HEK293 (cell line): ENCODE data around the gene GRID2.

Experiments
- MEIS1 ChIP-seq: sonication (generic); formaldehyde crosslinking; IDR thresholded peaks from 2 replicates; pipeline ENCODE4 v1.8.1; 2022; ENCODE audit warnings: missing genetic modification reagents, mild to moderate bottlenecking, borderline replicate concordance
- SETDB1 ChIP-seq: IDR thresholded peaks from one replicate; pipeline ENCODE4 v1.6.1; 2017; ENCODE audit warnings: mild to moderate bottlenecking, low read length, moderate library complexity, mixed read lengths; ENCODE audit not compliant: insufficient read length
- ZNF362 ChIP-seq: fragments of 450-650 bp; formaldehyde crosslinking; IDR thresholded peaks from 2 replicates; pipeline ENCODE4 v1.5.1; 2016; ENCODE audit warnings: missing biosample characterization, missing genetic modification characterization
- ZNF404 ChIP-seq: fragments of 450-650 bp; formaldehyde crosslinking; IDR thresholded peaks from 2 replicates; pipeline ENCODE4 v1.5.1; 2017; ENCODE audit warnings: missing biosample characterization, missing genetic modification characterization
- TF ChIP-seq, protein P1 (sequence below): fragments of 450-650 bp; formaldehyde crosslinking; IDR thresholded peaks from 2 replicates; pipeline ENCODE4 v1.5.1; 2016; ENCODE audit warnings: missing biosample characterization, missing genetic modification characterization
- TF ChIP-seq, protein P2 (sequence below): fragments of 450-650 bp; formaldehyde crosslinking; IDR thresholded peaks from 2 replicates; pipeline ENCODE4 v1.5.1; 2016; ENCODE audit warnings: missing biosample characterization, missing genetic modification characterization
- TF ChIP-seq, protein P3 (sequence below): fragments of 450-650 bp; formaldehyde crosslinking; IDR thresholded peaks from 2 replicates; pipeline ENCODE4 v1.5.1; 2016; ENCODE audit warnings: missing biosample characterization, missing genetic modification characterization

- TF ChIP-seq, protein P1, sequence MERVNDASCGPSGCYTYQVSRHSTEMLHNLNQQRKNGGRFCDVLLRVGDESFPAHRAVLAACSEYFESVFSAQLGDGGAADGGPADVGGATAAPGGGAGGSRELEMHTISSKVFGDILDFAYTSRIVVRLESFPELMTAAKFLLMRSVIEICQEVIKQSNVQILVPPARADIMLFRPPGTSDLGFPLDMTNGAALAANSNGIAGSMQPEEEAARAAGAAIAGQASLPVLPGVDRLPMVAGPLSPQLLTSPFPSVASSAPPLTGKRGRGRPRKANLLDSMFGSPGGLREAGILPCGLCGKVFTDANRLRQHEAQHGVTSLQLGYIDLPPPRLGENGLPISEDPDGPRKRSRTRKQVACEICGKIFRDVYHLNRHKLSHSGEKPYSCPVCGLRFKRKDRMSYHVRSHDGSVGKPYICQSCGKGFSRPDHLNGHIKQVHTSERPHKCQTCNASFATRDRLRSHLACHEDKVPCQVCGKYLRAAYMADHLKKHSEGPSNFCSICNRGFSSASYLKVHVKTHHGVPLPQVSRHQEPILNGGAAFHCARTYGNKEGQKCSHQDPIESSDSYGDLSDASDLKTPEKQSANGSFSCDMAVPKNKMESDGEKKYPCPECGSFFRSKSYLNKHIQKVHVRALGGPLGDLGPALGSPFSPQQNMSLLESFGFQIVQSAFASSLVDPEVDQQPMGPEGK (tag by site-specific recombination): no peak
- no peak for TF ChIP-seq MEIS1 (CRISPR knock-in tag)
- TF ChIP-seq, protein P2, sequence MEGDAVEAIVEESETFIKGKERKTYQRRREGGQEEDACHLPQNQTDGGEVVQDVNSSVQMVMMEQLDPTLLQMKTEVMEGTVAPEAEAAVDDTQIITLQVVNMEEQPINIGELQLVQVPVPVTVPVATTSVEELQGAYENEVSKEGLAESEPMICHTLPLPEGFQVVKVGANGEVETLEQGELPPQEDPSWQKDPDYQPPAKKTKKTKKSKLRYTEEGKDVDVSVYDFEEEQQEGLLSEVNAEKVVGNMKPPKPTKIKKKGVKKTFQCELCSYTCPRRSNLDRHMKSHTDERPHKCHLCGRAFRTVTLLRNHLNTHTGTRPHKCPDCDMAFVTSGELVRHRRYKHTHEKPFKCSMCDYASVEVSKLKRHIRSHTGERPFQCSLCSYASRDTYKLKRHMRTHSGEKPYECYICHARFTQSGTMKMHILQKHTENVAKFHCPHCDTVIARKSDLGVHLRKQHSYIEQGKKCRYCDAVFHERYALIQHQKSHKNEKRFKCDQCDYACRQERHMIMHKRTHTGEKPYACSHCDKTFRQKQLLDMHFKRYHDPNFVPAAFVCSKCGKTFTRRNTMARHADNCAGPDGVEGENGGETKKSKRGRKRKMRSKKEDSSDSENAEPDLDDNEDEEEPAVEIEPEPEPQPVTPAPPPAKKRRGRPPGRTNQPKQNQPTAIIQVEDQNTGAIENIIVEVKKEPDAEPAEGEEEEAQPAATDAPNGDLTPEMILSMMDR (tag by site-specific recombination): no peak
- TF ChIP-seq ZNF404: no peak
- no peak for TF ChIP-seq SETDB1
- TF ChIP-seq ZNF362 (tag by site-specific recombination): no peak
- TF ChIP-seq, protein P3, sequence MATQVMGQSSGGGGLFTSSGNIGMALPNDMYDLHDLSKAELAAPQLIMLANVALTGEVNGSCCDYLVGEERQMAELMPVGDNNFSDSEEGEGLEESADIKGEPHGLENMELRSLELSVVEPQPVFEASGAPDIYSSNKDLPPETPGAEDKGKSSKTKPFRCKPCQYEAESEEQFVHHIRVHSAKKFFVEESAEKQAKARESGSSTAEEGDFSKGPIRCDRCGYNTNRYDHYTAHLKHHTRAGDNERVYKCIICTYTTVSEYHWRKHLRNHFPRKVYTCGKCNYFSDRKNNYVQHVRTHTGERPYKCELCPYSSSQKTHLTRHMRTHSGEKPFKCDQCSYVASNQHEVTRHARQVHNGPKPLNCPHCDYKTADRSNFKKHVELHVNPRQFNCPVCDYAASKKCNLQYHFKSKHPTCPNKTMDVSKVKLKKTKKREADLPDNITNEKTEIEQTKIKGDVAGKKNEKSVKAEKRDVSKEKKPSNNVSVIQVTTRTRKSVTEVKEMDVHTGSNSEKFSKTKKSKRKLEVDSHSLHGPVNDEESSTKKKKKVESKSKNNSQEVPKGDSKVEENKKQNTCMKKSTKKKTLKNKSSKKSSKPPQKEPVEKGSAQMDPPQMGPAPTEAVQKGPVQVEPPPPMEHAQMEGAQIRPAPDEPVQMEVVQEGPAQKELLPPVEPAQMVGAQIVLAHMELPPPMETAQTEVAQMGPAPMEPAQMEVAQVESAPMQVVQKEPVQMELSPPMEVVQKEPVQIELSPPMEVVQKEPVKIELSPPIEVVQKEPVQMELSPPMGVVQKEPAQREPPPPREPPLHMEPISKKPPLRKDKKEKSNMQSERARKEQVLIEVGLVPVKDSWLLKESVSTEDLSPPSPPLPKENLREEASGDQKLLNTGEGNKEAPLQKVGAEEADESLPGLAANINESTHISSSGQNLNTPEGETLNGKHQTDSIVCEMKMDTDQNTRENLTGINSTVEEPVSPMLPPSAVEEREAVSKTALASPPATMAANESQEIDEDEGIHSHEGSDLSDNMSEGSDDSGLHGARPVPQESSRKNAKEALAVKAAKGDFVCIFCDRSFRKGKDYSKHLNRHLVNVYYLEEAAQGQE: no peak
Measured at GRCh38 chr4:92994727-92995126, 691.0 kb downstream of the GRID2 start.
